ENCODE data around the gene ZNF746. TPM values are rescaled to one million over a fixed set of nuclear protein-coding genes. Genes with fewer than 3 reads are reported as not detected.
A peak's percentile ranks its signal among the peaks of the same experiment; 100 is the strongest.

Gene ZNF746
- total RNA-seq, 4 donors from 2014 or later: 15.1 to 30.4 (median 25.0) TPM

DNA sequence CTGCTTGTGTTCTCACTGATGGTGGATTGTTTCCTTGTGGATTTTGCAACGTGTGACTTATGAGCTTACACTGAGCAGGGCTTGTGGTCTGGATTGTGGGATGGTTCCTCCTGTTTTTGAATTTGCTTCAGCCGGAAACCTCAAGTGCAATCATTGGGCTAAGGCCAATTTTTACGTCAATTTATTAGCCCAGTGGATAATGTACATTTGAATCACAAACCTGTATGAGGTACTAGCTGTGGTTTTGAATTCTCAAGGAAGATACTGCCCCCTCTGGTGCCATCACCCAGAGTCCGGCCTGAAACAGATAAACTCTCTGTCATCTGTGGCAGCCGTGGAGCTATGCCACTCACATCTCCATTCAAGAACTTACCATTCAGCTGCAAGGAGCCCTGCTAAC lies 29.4 kb downstream of the ZNF746 start:
- TF ChIP-seq, protein P1, sequence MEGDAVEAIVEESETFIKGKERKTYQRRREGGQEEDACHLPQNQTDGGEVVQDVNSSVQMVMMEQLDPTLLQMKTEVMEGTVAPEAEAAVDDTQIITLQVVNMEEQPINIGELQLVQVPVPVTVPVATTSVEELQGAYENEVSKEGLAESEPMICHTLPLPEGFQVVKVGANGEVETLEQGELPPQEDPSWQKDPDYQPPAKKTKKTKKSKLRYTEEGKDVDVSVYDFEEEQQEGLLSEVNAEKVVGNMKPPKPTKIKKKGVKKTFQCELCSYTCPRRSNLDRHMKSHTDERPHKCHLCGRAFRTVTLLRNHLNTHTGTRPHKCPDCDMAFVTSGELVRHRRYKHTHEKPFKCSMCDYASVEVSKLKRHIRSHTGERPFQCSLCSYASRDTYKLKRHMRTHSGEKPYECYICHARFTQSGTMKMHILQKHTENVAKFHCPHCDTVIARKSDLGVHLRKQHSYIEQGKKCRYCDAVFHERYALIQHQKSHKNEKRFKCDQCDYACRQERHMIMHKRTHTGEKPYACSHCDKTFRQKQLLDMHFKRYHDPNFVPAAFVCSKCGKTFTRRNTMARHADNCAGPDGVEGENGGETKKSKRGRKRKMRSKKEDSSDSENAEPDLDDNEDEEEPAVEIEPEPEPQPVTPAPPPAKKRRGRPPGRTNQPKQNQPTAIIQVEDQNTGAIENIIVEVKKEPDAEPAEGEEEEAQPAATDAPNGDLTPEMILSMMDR (IDR thresholded peaks at IDR 0.05): no peak
- DNase-seq (ENCODE audit: low spot score): no peak
- ATAC-seq (ENCODE audit: low FRiP score): no peak

GRCh38 chr7:149467321-149467859 lies 30.2 kb downstream of the ZNF746 start:
- TF ChIP-seq, protein P1 (IDR thresholded peaks at IDR 0.05): no peak
- no peak for DNase-seq (ENCODE audit: low spot score)
- no peak for ATAC-seq (ENCODE audit: low FRiP score)

DNA sequence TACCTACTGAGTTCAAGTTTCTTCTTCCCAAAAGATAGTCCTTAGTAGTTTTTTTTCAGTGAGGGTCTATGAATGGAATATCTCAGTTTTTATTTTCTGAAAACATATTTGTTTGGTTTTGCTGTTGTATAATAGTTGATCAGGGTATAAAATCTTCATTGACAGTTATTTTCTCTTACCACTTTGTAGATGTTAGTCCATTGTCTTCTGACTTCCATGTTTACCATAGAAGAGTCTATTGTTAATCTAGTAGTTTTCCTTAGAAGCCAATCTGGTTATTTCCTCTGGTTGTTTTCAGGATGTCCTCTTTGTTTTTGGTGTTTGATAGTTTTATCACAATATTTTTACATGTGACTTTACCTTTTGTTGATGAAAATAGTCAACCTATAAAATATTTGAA lies 31.2 kb downstream of the ZNF746 start:
- no peak for ATAC-seq (ENCODE audit: low FRiP score)
- TF ChIP-seq, protein P1 (IDR thresholded peaks at IDR 0.05): no peak
- DNase-seq (ENCODE audit: low spot score): no peak

GRCh38 chr7:149463500-149464161 lies 34.0 kb downstream of the ZNF746 start:
- no peak for DNase-seq (ENCODE audit: low spot score)
- TF ChIP-seq, protein P1 (IDR thresholded peaks at IDR 0.05): no peak
- no peak for ATAC-seq (ENCODE audit: low FRiP score)

GRCh38 chr7:149462101-149462520 lies 35.5 kb downstream of the ZNF746 start:
- ATAC-seq (ENCODE audit: low FRiP score) (no peak), DNase-seq (ENCODE audit: low spot score) (no peak)
- TF ChIP-seq, protein P1 (IDR thresholded peaks at IDR 0.05): no peak

GRCh38 chr7:149460493-149461277 lies 36.9 kb downstream of the ZNF746 start, which contains the start of gene ZNF777:
Gene ZNF777 (minus strand): TSS chr7:149461062. CDS start chr7:149456022, 5,040 bp downstream.
- ATAC-seq (ENCODE audit: low FRiP score): peak; percentile 87
- TF ChIP-seq, protein P1 (IDR thresholded peaks at IDR 0.05): no peak
- no peak for DNase-seq (ENCODE audit: low spot score)

Measured in omental fat pad (tissue), 4 donors.